HG02943 (cell line): ENCODE measurements around the gene LBHD1.
A peak's percentile ranks its signal among the peaks of the same experiment; 100 is the strongest.
"Not testable (repeated sequence)": the region's sequence is repeated elsewhere in the genome, so short reads cannot be mapped to it uniquely, and the experiment has no call there.

Experiments
- ATAC-seq: cut with Tn5 transposase; IDR thresholded peaks from one replicate; pipeline ENCODE4 v1.9.1; 2021; ENCODE audit warnings: mild to moderate bottlenecking, low read depth, moderate library complexity; ENCODE audit not compliant: unreplicated experiment

Gene LBHD1

DNA sequence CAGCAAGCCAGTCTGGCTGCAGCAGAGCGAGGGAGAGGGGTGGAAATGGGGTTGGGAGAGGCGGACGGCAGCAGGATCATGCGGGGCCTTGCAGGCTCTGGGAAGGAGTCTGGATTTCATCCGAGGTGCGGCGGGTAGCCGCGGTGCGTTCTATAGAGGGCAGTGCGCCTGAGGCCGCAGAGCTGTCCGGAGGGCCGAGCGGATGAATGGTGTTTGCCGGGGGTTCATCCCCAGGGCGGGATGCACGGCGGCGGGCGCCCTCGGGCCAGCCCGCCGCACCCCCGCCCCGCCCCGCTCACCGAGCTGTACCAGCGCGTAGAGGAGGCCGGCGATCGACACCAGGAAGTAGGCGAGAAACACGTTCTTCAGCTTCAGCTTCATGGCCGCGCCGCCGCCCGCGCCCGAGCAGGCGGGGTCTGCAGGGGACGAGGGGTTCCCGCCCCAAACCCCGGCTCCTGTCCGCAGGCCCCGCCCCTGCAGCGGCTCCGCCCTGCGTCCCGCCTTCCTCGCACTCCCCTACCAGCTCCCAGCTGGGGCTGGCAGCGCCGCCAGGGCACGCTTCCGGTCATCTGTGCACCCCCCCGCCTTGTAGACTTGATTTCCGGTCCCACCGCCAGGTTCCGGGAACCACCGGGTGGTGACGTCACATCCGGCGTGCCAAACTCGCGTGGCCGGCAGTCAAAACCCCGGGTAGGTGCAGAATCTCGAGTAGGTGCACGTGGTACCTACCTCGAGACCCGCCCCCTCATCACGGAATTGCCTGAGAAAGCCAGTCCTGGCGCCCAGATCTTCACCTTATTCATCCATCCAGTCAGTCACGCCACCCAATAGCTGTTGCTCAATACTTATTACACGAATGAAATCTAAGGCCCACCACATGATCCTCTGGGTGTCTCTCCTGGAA, 50.2 kb downstream of the LBHD1 start, which contains the start of gene B3GAT3:
Gene B3GAT3 (minus strand): TSS at position 420 of the 904 bp plus-strand sequence. CDS start 39 bp downstream, at position 381.
- peak; percentile 90 for ATAC-seq

DNA sequence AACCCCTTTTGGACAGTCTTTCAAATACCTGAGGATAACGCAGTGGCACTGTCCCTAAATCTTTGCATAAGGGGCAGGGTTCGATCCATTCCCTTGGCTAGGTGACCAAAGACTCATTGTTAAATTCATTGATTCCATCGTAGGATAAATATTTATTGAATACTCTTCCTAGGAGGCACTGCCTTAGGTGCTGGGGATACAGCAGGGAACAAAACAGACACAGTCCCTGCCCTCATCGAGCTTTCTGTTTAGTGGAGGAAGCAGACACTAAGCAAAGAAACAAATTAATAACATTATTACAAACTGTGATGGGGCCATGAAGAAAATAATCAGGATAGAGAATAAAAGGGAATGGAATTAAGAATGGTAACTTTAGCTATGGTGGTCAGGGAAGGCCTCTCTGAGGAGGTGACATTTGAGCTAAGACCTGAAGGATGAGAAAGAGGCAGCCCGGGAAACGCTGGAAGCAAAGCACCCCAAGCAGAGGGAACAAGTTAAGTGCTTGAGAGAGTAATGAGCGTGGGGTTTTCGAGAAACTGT, 51.0 kb downstream of the LBHD1 start:
- no peak for ATAC-seq

DNA sequence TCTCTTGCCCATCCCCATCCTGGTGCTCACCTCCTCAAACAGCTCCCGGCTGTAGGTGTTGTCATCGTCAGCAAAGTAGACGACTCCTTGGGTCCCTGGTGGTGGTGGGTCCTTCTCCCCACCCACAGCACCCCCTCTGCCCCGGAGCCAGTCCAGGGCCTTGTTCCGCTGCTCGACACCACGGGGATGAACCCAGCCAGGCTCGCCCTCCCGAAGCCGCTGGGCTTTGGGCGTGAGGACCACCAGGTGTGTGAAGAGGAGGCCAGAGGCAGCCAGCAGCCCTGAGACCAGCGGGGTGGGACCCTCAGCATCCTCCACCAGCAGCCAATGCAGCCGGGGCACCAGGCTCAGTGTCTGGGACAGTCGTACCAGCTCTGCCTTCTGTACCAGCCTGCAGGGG, 55.1 kb downstream of the LBHD1 start:
- ATAC-seq: not testable (repeated sequence)

DNA sequence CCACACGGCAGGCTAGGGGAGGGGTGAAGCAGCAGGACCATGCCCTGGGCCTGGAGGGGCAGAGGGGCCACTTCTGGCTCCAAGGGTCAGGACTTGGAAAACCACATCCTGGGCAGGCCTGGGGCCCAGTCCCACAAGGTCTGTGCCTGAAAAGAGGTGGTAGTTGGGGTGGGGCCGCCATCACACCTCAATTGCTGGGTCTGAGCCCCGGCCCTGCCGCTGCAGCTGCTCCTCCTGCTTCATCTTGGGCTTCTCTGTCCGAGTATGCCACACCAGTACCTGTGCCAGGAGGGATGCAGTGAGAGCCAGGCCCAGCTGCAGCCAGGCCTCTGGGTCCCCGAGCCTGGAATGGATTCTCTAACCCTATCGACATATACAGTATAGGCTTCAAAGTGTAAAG, 56.5 kb downstream of the LBHD1 start:
- ATAC-seq: no peak

DNA sequence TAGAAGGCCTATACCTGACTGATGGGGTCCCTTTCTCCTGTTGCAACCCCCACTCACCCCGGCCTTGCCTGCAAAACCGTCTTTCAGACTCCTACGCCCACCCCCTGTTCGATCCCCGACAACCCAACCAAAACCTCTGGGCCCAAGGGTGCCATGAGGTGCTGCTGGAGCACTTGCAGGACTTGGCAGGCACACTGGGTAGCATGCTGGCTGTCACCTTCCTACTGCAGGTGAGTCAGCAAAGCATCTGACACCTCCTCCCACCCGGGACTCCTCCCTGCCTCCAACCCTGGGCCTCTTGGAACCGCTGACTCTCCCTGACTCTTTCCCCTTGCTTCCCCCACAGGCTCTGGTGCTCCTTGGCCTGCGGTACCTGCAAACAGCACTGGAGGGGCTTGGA, 57.8 kb downstream of the LBHD1 start:
- no peak for ATAC-seq

GRCh38 chr11:62613291-62613778, 58.7 kb downstream of the LBHD1 start:
- ATAC-seq: no peak
